Ishikawa (cell line): ENCODE results near the gene ZNF281.

Source experiments
- CEBPB ChIP-seq: IDR thresholded peaks from 2 replicates; pipeline ENCODE4 v1.6.1; 2012
- CREB1 ChIP-seq: IDR thresholded peaks from 2 replicates; pipeline ENCODE4 v1.6.1; 2012; ENCODE audit warnings: low read depth
- EGR1 ChIP-seq: IDR thresholded peaks from 2 replicates; pipeline ENCODE4 v1.6.1; 2012
- EP300 ChIP-seq: IDR thresholded peaks from 2 replicates; pipeline ENCODE4 v1.6.1; 2012; ENCODE audit warnings: borderline replicate concordance
- FOXM1 ChIP-seq: IDR thresholded peaks from 2 replicates; pipeline ENCODE4 v1.6.1; 2012; ENCODE audit warnings: low read depth, borderline replicate concordance
- MAX ChIP-seq: IDR thresholded peaks from 2 replicates; pipeline ENCODE4 v1.6.1; 2012
- NFIC ChIP-seq: IDR thresholded peaks from 2 replicates; pipeline ENCODE4 v1.6.1; 2012
- RAD21 ChIP-seq: IDR thresholded peaks from 2 replicates; pipeline ENCODE4 v1.6.1; 2012; ENCODE audit warnings: low read depth
- TAF1 ChIP-seq: IDR thresholded peaks from 2 replicates; pipeline ENCODE4 v1.6.1; 2012; ENCODE audit warnings: low read depth, mild to moderate bottlenecking
- TCF12 ChIP-seq: IDR thresholded peaks from 2 replicates; pipeline ENCODE4 v1.6.1; 2012; ENCODE audit warnings: low read depth
- TEAD4 ChIP-seq: IDR thresholded peaks from 2 replicates; pipeline ENCODE4 v1.6.1; 2012
- YY1 ChIP-seq: IDR thresholded peaks from 2 replicates; pipeline ENCODE4 v1.6.1; 2012; ENCODE audit warnings: low read depth
- ZBTB7A ChIP-seq: IDR thresholded peaks from 2 replicates; pipeline ENCODE4 v1.6.1; 2012; ENCODE audit warnings: low read depth
- TF ChIP-seq, protein P1 (sequence below): IDR thresholded peaks from 2 replicates; pipeline ENCODE4 v1.6.1; 2012; ENCODE audit warnings: low read depth, mild to moderate bottlenecking
- TF ChIP-seq, protein P2 (sequence below): IDR thresholded peaks from 2 replicates; pipeline ENCODE4 v1.6.1; 2012

Gene ZNF281

GRCh38 chr1:200437556-200438203 is 27.8 kb upstream of the ZNF281 start:
- TF ChIP-seq TCF12 (no peak), EGR1 (no peak), TEAD4 (no peak), NFIC (no peak), RAD21 (no peak), EP300 (no peak), TAF1 (no peak), CEBPB (no peak), ZBTB7A (no peak), FOXM1 (no peak)
- TF ChIP-seq, protein P1, sequence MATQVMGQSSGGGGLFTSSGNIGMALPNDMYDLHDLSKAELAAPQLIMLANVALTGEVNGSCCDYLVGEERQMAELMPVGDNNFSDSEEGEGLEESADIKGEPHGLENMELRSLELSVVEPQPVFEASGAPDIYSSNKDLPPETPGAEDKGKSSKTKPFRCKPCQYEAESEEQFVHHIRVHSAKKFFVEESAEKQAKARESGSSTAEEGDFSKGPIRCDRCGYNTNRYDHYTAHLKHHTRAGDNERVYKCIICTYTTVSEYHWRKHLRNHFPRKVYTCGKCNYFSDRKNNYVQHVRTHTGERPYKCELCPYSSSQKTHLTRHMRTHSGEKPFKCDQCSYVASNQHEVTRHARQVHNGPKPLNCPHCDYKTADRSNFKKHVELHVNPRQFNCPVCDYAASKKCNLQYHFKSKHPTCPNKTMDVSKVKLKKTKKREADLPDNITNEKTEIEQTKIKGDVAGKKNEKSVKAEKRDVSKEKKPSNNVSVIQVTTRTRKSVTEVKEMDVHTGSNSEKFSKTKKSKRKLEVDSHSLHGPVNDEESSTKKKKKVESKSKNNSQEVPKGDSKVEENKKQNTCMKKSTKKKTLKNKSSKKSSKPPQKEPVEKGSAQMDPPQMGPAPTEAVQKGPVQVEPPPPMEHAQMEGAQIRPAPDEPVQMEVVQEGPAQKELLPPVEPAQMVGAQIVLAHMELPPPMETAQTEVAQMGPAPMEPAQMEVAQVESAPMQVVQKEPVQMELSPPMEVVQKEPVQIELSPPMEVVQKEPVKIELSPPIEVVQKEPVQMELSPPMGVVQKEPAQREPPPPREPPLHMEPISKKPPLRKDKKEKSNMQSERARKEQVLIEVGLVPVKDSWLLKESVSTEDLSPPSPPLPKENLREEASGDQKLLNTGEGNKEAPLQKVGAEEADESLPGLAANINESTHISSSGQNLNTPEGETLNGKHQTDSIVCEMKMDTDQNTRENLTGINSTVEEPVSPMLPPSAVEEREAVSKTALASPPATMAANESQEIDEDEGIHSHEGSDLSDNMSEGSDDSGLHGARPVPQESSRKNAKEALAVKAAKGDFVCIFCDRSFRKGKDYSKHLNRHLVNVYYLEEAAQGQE = no peak

DNA sequence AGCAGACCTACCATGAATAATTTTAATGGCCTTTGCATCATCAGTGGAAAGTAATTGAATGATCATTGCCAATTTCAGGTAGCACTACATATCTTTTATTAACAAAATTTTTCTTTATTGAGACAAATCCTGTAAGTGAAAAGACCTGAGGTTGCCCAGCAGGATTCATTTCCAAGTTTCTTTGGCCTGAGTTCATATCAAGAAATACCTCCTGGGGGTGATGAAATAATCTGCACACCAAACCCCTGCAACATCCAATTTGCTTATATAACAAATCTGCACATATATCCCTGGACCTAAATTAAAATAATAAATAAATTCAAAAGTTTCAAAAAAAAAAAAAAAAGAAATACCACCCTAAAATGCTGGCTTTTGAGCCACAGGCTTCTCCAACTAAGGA is 27.3 kb upstream of the ZNF281 start:
- TF ChIP-seq, protein P2, sequence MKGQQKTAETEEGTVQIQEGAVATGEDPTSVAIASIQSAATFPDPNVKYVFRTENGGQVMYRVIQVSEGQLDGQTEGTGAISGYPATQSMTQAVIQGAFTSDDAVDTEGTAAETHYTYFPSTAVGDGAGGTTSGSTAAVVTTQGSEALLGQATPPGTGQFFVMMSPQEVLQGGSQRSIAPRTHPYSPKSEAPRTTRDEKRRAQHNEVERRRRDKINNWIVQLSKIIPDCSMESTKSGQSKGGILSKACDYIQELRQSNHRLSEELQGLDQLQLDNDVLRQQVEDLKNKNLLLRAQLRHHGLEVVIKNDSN = no peak
- TF ChIP-seq CEBPB (no peak), CREB1 (no peak), EGR1 (no peak), TAF1 (no peak), NFIC (no peak), MAX (no peak), ZBTB7A (no peak), FOXM1 (no peak), EP300 (no peak), RAD21 (no peak), TCF12 (no peak), YY1 (no peak), TEAD4 (no peak)
- TF ChIP-seq, protein P1 = no peak

DNA sequence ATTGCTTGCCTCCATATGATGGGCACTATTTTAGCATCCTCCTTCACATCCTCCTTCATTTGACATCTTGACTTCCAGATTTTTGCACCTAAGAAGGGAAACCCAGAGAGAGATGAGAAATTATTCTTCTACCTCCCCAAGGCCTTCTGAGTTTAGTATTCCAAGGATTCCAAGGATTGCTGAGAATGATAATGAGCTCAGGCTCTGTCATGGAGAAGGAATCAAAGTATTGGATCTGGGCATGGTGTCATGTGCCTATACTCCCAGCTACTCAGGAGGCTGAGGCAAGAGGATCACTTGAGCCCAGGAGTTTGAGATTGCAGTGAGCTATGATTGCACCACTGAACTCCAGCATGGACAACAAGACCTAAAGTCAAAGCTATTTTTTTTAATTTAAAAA is 26.6 kb upstream of the ZNF281 start:
- TF ChIP-seq RAD21 = no peak
- no peak for TF ChIP-seq NFIC
- no peak for TF ChIP-seq EP300
- TF ChIP-seq YY1 = no peak
- TF ChIP-seq, protein P1 = no peak
- TF ChIP-seq TEAD4 = no peak
- TF ChIP-seq FOXM1 = no peak
- TF ChIP-seq ZBTB7A = no peak
- no peak for TF ChIP-seq CREB1
- TF ChIP-seq TCF12 = no peak
- no peak for TF ChIP-seq EGR1
- no peak for TF ChIP-seq TAF1
- no peak for TF ChIP-seq CEBPB

- TF ChIP-seq TCF12 (no peak), FOXM1 (no peak), TAF1 (no peak), ZBTB7A (no peak), RAD21 (no peak), CREB1 (no peak), NFIC (no peak), MAX (no peak), CEBPB (no peak), YY1 (no peak), TEAD4 (no peak), EGR1 (no peak), EP300 (no peak)
- TF ChIP-seq, protein P1 = no peak
- TF ChIP-seq, protein P2 = no peak
Observed at GRCh38 chr1:200435200-200435780, 25.5 kb upstream of the ZNF281 start.
